Measurements from ENCODE around the gene GNMT. TPM values are rescaled to one million over a fixed set of nuclear protein-coding genes. Genes with fewer than 3 reads are reported as not detected.

The GNMT gene
- total and polyA plus RNA-seq, 9 of the 15 experiments (the other 6 are each of a cell fraction or from before 2014, with no cell fraction given) = 0.11 to 0.29 (median 0.15) TPM; not detected in 6

GRCh38 chr6:42966571-42966970 lies 6.0 kb downstream of the GNMT start:
- DNase-seq (ENCODE audit: extremely low read depth in 1 of 4, low spot score in 3 of 4) (no peak), FAIRE-seq (no peak), ATAC-seq (no peak)
- H3K36me3 ChIP-seq (ENCODE audit: control insufficient read depth, insufficient read depth, low read length) = peaks cover 55% of the 10 kb centered on the region; the same call in 2 of the 3 replicates
- H3K9ac ChIP-seq (ENCODE audit: insufficient read depth in 1 of 2, low read depth in 2 of 2, low read length in 2 of 2) = peak overlapping the region in 1 of 2 experiments; percentile 3; a peak in 1 of 4 replicates
- no peaks in the 10 kb centered on the region for H3K9me3 ChIP-seq (replicated peaks; ENCODE audit: control insufficient read depth, insufficient read depth, low read depth, low read length)
- ChIA-PET POLR2A (interaction anchor here (0.9 to 3.5 kb wide), 4 partner anchors 8 to 177 kb away, joined by 3 to 22 read pairs (median 6); no protein-coding TSS in a partner anchor), CTCF (ENCODE audit: low intra/inter-chr PET ratio) (no interaction called here)
- H3K79me2 ChIP-seq (ENCODE audit: control insufficient read depth, insufficient read depth, low read length) = no peaks in the 10 kb centered on the region
- H3K4me3 ChIP-seq = no peak overlapping the region
- no peaks in the 10 kb centered on the region for H3K27me3 ChIP-seq (ENCODE audit: control insufficient read depth in 2 of 2, insufficient read depth in 2 of 2, low read length in 2 of 2)
- H3K9me1 ChIP-seq (ENCODE audit: control insufficient read depth, insufficient read depth, low read length) = no peaks in the 10 kb centered on the region
- no peaks in the 10 kb centered on the region for H4K20me1 ChIP-seq (replicated peaks; ENCODE audit: control insufficient read depth, insufficient read depth, low read length)
- no peak overlapping the region for H2AFZ ChIP-seq (ENCODE audit: low read depth, low read length)
- no TSS peak for BruUV-seq (replicated peaks)
- 60% methylated on average over 5 of the region's 7 CpGs for WGBS (ENCODE audit: insufficient coverage, low coverage, missing lambda C conversion rate)
- peaks cover 12 to 17% of the 10 kb centered on the region in 2 experiments for H3K4me1 ChIP-seq (replicated peaks in 1 of 2; ENCODE audit: control insufficient read depth in 2 of 2, insufficient read depth in 2 of 2, low read length in 2 of 2)
- TF ChIP-seq BDP1 (IDR thresholded peaks at IDR 0.05; ENCODE audit: insufficient read depth, insufficient read length) = no peak
- TF ChIP-seq ZNF79 (CRISPR knock-in tag; IDR thresholded peaks at IDR 0.05; ENCODE audit: low read depth) = no peak
- no peak for TF ChIP-seq SRSF1 (IDR thresholded peaks at IDR 0.05; ENCODE audit: low read depth, low read length)
- TF ChIP-seq, protein P1, sequence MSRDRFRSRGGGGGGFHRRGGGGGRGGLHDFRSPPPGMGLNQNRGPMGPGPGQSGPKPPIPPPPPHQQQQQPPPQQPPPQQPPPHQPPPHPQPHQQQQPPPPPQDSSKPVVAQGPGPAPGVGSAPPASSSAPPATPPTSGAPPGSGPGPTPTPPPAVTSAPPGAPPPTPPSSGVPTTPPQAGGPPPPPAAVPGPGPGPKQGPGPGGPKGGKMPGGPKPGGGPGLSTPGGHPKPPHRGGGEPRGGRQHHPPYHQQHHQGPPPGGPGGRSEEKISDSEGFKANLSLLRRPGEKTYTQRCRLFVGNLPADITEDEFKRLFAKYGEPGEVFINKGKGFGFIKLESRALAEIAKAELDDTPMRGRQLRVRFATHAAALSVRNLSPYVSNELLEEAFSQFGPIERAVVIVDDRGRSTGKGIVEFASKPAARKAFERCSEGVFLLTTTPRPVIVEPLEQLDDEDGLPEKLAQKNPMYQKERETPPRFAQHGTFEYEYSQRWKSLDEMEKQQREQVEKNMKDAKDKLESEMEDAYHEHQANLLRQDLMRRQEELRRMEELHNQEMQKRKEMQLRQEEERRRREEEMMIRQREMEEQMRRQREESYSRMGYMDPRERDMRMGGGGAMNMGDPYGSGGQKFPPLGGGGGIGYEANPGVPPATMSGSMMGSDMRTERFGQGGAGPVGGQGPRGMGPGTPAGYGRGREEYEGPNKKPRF (IDR thresholded peaks at IDR 0.05; ENCODE audit: low read depth, low read length) = no peak
- no peak for TF ChIP-seq LARP7 (IDR thresholded peaks at IDR 0.05)
- TF ChIP-seq ZNF830 (CRISPR knock-in tag; IDR thresholded peaks at IDR 0.05) = no peak
- no peak overlapping the region for H3K27ac ChIP-seq (ENCODE audit: extremely low read depth, low read depth, low read length)
- H3K4me2 ChIP-seq (ENCODE audit: insufficient read depth, low read length) = no peak overlapping the region
- in situ Hi-C loops (cut with MboI) = no loop called here
- intact Hi-C loops (cut with micrococcal nuclease) = no loop called here

Data from K562 (cell line).